GM12878 (cell line): ENCODE measurements around the gene ATXN7L1. TPM values are rescaled to one million over a fixed set of nuclear protein-coding genes. Genes with fewer than 3 reads are reported as not detected.

Source experiments
- IKZF2 ChIP-seq, 2 experiments: fragments of 450-650 bp; IDR thresholded peaks; 2 replicates each; pipeline ENCODE4 v1.6.1; 2017; ENCODE audit warnings: mild to moderate bottlenecking in 2 of 2, moderate library complexity in 2 of 2
- POLR2A ChIP-seq: IDR thresholded peaks from 2 replicates; pipeline ENCODE4 v1.6.1; 2011; ENCODE audit warnings: low read depth, mild to moderate bottlenecking, low read length
- RAD21 ChIP-seq: IDR thresholded peaks from 2 replicates; pipeline ENCODE4 v1.6.1; 2011; ENCODE audit warnings: mild to moderate bottlenecking, low read depth, low read length, moderate library complexity; ENCODE audit not compliant: insufficient read depth
- RCOR1 ChIP-seq: conservative IDR thresholded peaks from 2 replicates; pipeline ENCODE4 v1.6.1; 2012; ENCODE audit warnings: low read depth, low read length, improper control_type of control experiment
- SMARCA5 ChIP-seq: fragments of 450-650 bp; IDR thresholded peaks from 2 replicates; pipeline ENCODE4 v1.6.1; 2017; ENCODE audit warnings: mild to moderate bottlenecking
- SMC3 ChIP-seq: IDR thresholded peaks from 2 replicates; pipeline ENCODE4 v1.6.1; 2011; ENCODE audit warnings: low read length, improper control_type of control experiment, borderline replicate concordance
- WRNIP1 ChIP-seq: IDR thresholded peaks from 2 replicates; pipeline ENCODE4 v1.6.1; 2011; ENCODE audit warnings: low read depth, low read length, improper control_type of control experiment, borderline replicate concordance
- ZSCAN29 ChIP-seq: fragments of 450-650 bp; IDR thresholded peaks from 2 replicates; pipeline ENCODE4 v1.6.1; 2017; ENCODE audit warnings: mild to moderate bottlenecking, moderate library complexity
- polyA plus RNA-seq, 11 experiments: library from polyadenylated mRNA; depleted of rRNA in 4 of 11; unstranded in 6 of 11; stranded (reverse) in 5 of 11; fragments of >200 nt; fragmentation: Nextera tagmentation in 4 of 11; fragmentation: Illumina TruSeq in 1 of 11; extraction: Ambion mirVana in 4 of 11; extraction: Trizol in 1 of 11; gene quantifications; 1 replicate in 1 of 11; 2 replicates in 10 of 11; pipeline versions ENCODE4 v1.2.1 to v1.2.3, GENCODE V29; 2011 to 2016; ENCODE audit warnings: inconsistent platforms in 2 of 11, missing spikeins in 2 of 11, low read depth in 1 of 11
- total RNA-seq, 4 experiments: library from RNA; depleted of rRNA in 3 of 4; stranded (reverse); fragments of >200 nt in 3 of 4; fragmentation: Illumina TruSeq in 1 of 4; extraction: Trizol in 1 of 4; gene quantifications; 2 replicates each; pipeline versions ENCODE4 v1.2.1 to v1.2.3, GENCODE V29; 2013 to 2021
- TF ChIP-seq, protein P1 (sequence below): fragments of 450-650 bp; formaldehyde crosslinking; IDR thresholded peaks from 2 replicates; pipeline ENCODE4 v1.4.0; 2020; ENCODE audit warnings: mild to moderate bottlenecking, moderate library complexity
- TF ChIP-seq, protein P2 (sequence below): fragments of 450-650 bp; IDR thresholded peaks from 2 replicates; pipeline ENCODE4 v1.6.1; 2018; ENCODE audit warnings: borderline replicate concordance, mild to moderate bottlenecking; ENCODE audit not compliant: partially characterized antibody
- TF ChIP-seq, protein P3 (sequence below): IDR thresholded peaks from 2 replicates; pipeline ENCODE4 v1.6.1; 2011; ENCODE audit warnings: borderline replicate concordance, low read depth, mild to moderate bottlenecking, moderate library complexity, mixed read lengths, low read length; ENCODE audit not compliant: insufficient read depth; ENCODE audit errors: extremely low read length

The ATXN7L1 gene
- total and polyA plus RNA-seq, 10 of the 15 experiments (the other 5 are each of a cell fraction or from before 2014, with no cell fraction given) = 0.40 to 2.9 (median 1.2) TPM

DNA sequence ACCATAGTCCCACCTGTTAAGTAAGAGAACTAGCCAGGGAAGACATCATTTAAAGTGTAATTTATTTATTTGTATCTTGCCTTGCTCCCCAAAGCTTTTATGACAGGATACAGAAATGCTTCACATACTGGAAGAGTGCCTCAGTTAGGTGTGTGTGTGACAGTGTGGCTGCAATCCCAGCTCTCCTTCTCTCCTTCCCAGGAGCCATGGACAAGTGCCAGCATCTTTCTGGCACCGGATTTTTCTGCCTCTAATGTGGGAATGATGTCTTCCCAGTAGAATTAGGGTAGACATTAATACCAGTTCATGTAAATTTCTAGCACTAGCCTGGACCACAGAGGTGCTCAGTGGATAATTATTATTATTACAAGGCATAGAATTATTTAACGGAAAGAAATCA lies 30.3 kb upstream of the ATXN7L1 start (continued):
- TF ChIP-seq, protein P1, sequence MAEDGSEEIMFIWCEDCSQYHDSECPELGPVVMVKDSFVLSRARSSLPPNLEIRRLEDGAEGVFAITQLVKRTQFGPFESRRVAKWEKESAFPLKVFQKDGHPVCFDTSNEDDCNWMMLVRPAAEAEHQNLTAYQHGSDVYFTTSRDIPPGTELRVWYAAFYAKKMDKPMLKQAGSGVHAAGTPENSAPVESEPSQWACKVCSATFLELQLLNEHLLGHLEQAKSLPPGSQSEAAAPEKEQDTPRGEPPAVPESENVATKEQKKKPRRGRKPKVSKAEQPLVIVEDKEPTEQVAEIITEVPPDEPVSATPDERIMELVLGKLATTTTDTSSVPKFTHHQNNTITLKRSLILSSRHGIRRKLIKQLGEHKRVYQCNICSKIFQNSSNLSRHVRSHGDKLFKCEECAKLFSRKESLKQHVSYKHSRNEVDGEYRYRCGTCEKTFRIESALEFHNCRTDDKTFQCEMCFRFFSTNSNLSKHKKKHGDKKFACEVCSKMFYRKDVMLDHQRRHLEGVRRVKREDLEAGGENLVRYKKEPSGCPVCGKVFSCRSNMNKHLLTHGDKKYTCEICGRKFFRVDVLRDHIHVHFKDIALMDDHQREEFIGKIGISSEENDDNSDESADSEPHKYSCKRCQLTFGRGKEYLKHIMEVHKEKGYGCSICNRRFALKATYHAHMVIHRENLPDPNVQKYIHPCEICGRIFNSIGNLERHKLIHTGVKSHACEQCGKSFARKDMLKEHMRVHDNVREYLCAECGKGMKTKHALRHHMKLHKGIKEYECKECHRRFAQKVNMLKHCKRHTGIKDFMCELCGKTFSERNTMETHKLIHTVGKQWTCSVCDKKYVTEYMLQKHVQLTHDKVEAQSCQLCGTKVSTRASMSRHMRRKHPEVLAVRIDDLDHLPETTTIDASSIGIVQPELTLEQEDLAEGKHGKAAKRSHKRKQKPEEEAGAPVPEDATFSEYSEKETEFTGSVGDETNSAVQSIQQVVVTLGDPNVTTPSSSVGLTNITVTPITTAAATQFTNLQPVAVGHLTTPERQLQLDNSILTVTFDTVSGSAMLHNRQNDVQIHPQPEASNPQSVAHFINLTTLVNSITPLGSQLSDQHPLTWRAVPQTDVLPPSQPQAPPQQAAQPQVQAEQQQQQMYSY = no peak
- TF ChIP-seq, protein P2, sequence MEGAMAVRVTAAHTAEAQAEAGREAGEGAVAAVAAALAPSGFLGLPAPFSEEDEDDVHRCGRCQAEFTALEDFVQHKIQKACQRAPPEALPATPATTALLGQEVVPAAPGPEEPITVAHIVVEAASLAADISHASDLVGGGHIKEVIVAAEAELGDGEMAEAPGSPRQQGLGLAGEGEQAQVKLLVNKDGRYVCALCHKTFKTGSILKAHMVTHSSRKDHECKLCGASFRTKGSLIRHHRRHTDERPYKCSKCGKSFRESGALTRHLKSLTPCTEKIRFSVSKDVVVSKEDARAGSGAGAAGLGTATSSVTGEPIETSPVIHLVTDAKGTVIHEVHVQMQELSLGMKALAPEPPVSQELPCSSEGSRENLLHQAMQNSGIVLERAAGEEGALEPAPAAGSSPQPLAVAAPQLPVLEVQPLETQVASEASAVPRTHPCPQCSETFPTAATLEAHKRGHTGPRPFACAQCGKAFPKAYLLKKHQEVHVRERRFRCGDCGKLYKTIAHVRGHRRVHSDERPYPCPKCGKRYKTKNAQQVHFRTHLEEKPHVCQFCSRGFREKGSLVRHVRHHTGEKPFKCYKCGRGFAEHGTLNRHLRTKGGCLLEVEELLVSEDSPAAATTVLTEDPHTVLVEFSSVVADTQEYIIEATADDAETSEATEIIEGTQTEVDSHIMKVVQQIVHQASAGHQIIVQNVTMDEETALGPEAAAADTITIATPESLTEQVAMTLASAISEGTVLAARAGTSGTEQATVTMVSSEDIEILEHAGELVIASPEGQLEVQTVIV = no peak
- no peak for TF ChIP-seq ZSCAN29
- no peak for TF ChIP-seq RCOR1
- no peak for TF ChIP-seq WRNIP1
- TF ChIP-seq IKZF2 (IDR thresholded peaks at IDR 0.05) = no peak
- TF ChIP-seq POLR2A = no peak
- TF ChIP-seq, protein P3, sequence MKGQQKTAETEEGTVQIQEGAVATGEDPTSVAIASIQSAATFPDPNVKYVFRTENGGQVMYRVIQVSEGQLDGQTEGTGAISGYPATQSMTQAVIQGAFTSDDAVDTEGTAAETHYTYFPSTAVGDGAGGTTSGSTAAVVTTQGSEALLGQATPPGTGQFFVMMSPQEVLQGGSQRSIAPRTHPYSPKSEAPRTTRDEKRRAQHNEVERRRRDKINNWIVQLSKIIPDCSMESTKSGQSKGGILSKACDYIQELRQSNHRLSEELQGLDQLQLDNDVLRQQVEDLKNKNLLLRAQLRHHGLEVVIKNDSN = no peak
- TF ChIP-seq RAD21 = no peak
- no peak for TF ChIP-seq SMC3
- no peak for TF ChIP-seq SMARCA5
